SKM-1 treated with dmso at 0.1 percent for 144 hours (cell line): ENCODE data around the gene SHROOM4.

Experiments used
- DNase-seq: peaks from one replicate; lab custom pipeline; 2025; ENCODE audit not compliant: unreplicated experiment; lab: John Stamatoyannopoulos, UW

Gene SHROOM4

GRCh38 chrX:50779694-50780093 is 34.3 kb downstream of the SHROOM4 start:
- no peak for DNase-seq

DNA sequence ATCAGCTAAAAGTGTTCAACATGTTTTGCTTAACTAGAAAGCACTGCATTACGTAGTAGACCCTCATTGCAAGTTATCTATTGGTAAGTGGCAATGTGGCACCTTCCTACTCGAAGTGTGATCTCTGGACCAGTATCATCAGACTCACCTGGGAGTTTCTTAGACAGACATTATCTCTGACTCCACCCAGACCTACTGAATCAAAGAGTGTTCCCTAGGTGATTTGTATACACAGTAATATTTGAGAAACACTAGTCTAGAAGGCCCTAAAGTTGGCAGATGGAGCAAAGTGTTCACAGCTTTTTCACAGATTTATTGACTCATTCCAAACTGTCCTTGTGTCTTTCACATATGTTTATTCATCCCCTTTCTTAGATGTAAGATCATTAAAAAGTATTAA is 35.7 kb downstream of the SHROOM4 start:
- no peak for DNase-seq

DNA sequence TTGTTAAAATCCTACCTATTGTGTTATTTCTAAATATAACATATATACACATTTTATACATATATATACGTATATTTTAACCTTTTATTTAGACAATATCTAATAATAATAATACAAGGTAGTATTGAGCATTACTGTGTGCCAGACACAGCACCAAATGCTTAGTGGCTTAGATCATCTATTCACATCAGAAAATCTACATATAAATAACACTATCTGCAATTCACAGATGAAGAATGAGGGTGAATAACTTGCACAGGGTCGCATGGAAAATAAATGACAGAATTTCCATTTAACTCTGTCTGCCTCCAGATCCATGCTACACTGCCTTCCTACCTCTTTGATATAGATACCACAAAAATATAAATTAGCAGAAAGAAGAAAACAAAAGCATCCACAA is 37.7 kb downstream of the SHROOM4 start:
- DNase-seq = no peak

GRCh38 chrX:50771382-50771781 is 42.6 kb downstream of the SHROOM4 start:
- no peak for DNase-seq

DNA sequence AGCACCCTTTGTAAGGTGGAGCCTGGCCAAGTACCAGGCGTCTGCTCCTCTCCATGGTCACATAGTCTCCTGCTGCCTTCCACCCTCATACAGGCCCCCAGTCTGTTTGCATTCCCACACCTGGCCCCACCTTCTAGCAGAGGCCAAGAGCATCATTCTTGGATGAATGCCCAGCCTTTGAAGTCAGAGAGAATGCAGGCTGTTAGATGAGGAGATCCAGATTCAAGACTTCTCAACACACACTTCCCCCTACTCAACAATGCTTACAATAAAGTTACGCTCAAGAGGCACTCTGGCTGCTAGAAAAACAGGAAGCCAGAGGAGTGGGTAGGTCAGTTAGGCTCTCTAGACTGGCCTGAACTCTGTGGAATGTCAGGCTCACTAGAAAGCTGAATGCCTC is 43.3 kb downstream of the SHROOM4 start:
- DNase-seq = no peak

GRCh38 chrX:50769389-50770063 is 44.5 kb downstream of the SHROOM4 start:
- no peak for DNase-seq

DNA sequence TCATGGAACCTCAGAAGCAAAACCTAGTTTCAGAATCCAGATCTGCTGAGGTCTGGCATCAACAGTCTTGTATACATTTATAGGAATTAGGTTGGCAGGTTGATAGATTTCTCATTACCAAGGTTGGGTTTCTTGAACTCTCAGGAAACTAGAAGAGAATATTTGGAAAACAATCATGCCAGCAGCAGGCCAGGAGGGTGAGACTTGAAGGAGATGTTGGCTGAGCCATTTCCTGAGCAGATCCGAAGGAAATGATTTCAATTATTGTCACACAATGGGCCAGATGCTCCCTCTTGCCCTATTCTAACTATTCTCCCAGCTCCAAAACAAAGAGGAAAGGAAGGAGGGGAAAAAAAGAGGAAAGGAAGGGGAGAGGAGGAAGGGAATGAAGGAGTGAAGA is 45.2 kb downstream of the SHROOM4 start:
- no peak for DNase-seq

DNA sequence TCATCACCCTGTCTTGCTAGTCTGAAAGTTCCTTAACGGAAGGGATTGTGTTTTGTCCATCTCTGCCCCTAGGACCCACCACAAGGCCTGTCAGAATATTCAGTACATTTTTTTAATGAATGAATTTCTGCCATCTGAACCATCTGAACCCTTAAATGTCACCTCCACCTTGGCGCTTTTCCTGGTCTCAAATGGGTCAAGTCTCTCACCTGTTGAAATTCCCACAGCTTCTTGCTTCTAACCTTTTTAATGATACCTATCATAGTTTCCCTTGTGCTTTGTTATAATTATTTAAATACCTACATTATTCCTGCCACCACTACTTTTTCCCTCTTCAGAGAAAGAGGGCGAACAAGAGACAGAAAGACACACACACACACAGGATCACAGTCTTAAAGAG is 48.0 kb downstream of the SHROOM4 start:
- no peak for DNase-seq

- DNase-seq = no peak
Observed at GRCh38 chrX:50762578-50762977, 51.4 kb downstream of the SHROOM4 start.

DNA sequence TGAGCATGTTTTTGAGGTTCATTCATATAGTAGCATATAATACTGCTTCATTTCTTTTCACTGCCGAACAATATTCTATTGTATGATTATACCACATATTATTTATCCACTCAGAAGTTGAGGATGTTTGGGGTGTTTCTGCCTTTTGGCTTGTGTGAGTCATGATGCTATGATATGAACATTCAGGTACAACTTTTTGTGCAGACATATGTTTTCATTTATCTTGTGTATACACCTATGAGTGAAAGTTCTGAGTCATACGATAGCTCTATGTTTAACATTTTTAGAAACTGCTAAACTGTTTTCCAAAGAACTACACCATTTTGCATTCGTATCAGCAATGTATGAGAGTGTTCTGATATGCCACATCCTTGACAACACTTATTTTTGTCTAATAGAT is 57.7 kb downstream of the SHROOM4 start:
- DNase-seq = no peak

GRCh38 chrX:50751091-50751490 is 62.9 kb downstream of the SHROOM4 start:
- no peak for DNase-seq

- peak; percentile 3 for DNase-seq
Observed at GRCh38 chrX:50747471-50747900, 66.5 kb downstream of the SHROOM4 start.

DNA sequence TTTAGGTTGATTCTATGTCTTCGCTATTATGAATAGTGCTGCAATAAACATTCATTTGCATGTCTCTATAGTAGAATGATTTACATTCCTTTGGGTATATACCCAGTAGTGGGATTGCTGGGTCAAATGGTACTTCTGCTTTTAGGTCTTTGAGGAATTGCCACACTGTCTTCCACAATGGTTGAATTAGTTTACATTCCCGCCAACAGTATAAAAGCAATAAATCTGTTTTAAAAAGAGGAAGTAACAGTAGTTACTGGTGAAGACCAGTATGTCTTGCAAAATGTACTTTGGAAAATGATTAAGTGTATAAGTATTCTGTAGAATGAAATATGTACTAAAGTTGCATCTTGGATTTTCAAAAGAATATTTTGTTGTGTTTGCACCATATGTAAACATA is 77.3 kb downstream of the SHROOM4 start:
- peak; percentile 79 for DNase-seq

DNA sequence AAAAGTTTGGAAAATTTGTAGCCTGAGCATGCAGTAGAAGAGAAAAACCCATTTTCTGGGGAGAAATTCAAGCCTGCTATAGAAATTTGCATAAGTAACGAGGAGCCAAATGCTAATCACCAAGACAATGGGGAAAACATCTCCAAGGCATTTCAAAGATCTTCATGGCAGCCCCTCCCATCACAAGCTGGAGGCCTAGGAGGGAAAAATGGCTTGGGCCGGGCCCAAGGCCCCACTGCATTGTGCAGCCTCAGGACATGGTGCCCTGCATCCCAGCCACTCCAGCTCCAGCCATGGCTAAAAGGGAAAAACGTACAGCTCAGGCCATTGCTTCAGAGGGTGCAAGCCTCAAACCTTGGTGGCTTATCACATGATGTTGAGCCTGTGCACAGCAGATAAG is 87.7 kb downstream of the SHROOM4 start:
- DNase-seq = no peak

DNA sequence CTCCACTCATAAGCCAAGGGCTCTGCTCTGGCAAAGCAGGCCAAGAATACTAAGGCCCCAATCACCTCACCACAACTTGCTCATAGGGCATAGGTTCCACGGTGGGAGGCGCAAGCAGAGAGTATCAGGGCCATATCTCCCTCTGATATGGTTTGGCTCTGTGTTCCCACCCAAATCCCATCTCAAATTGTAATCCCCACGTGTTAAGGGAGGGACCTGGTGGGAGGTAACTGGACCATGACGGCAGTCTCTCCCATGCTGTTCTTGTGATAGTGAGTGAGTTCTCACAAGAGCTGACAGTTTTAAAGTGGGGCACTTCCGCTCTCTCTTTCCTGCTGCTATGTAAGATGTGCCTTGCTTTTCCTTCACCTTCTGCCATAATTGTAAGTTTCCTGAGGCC is 88.7 kb downstream of the SHROOM4 start:
- no peak for DNase-seq

GRCh38 chrX:50723006-50723405 is 91.0 kb downstream of the SHROOM4 start:
- DNase-seq = no peak

- DNase-seq = no peak
Observed at GRCh38 chrX:50721764-50722521, 92.1 kb downstream of the SHROOM4 start.

DNA sequence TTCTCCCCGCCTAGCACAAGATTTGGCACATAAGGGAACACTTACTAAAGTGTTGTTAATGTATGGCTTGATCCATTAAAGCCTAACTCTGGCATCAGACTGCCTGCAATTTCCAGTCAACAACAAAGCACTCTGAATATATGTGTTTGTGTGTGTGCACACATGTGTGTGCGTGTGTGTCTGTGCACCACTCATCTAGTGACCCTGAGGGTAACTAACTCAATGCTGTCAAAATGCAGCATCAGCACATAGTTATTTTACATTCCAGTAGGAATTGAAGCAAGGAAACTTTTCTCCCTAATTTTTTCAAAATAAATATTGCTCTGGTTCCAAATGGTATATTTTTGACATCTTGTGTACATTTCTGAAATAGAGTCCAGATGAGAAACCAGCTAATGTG is 94.4 kb downstream of the SHROOM4 start:
- DNase-seq = no peak

GRCh38 chrX:50718776-50719175 is 95.2 kb downstream of the SHROOM4 start:
- DNase-seq = no peak

- no peak for DNase-seq
Observed at GRCh38 chrX:50716706-50717105, 97.3 kb downstream of the SHROOM4 start.

DNA sequence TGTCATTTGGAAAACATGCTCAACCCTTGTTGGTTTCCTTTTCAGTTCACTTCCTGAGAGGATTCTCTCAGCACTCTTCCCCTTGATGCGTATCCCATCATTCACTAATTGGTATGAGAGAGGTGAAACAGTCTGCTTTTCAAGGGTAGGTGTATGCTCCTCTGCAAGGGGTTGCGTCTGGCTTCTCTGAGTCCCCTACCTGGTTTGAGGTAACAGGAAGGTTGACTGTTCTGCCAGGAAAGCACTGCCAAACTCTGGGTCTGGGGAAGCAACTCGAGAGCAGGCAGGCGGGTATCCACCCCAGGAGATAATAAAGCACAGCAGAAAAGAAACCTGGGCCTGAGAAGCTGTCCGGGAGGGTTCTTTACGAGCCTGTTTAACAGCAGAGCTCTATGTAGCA is 101.2 kb downstream of the SHROOM4 start:
- no peak for DNase-seq

DNA sequence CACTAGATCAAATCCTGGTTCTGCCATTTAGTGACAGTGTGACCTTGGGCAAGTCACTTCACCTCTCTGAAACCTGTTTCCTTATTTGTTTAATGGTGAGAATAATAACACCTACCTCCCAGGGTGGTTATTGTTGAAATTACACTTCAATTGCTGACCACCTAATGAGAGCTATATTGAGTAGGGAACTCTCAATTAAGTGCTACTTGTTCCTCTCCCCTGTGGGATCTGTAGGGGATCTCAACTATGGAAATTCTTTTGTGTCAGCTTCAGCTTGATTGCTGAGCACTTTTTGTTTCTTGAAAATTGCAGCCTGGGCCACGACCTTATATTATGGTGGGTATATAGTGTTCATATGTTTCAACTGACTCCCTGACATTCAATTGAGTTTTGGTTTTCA is 102.1 kb downstream of the SHROOM4 start:
- DNase-seq = no peak
